HG03039 (cell line): ENCODE results near the gene SEPTIN5.

Source experiments
- ATAC-seq: cut with Tn5 transposase; IDR thresholded peaks from one replicate; pipeline ENCODE4 v1.9.1; 2021; ENCODE audit warnings: mild to moderate bottlenecking, moderate library complexity; ENCODE audit not compliant: unreplicated experiment

Gene SEPTIN5

GRCh38 chr22:19704355-19705015 lies 9.8 kb upstream of the SEPTIN5 start:
- no peak for ATAC-seq

GRCh38 chr22:19705181-19705934 lies 8.9 kb upstream of the SEPTIN5 start:
- no peak for ATAC-seq

- ATAC-seq, result no peak
Measured at GRCh38 chr22:19706661-19707151, 7.6 kb upstream of the SEPTIN5 start.

GRCh38 chr22:19707347-19708290 lies 6.7 kb upstream of the SEPTIN5 start:
- ATAC-seq, result no peak

GRCh38 chr22:19708321-19709011 lies 5.8 kb upstream of the SEPTIN5 start:
- no peak for ATAC-seq

GRCh38 chr22:19709063-19709769 lies 5.1 kb upstream of the SEPTIN5 start:
- no peak for ATAC-seq

GRCh38 chr22:19710020-19710768 lies 4.1 kb upstream of the SEPTIN5 start:
- ATAC-seq, result no peak

GRCh38 chr22:19710769-19711106 lies 3.6 kb upstream of the SEPTIN5 start:
- ATAC-seq, result no peak

- ATAC-seq, result no peak
Measured at GRCh38 chr22:19713245-19713644, 1.1 kb upstream of the SEPTIN5 start.

- no peak for ATAC-seq
Measured at GRCh38 chr22:19713650-19714311, 522 bp upstream of the SEPTIN5 start.

GRCh38 chr22:19715188-19715930 lies 1.1 kb downstream of the SEPTIN5 start:
- ATAC-seq, result no peak

- ATAC-seq, result no peak
Measured at GRCh38 chr22:19716041-19716828, 1.9 kb downstream of the SEPTIN5 start.

GRCh38 chr22:19716829-19717105 lies 2.5 kb downstream of the SEPTIN5 start:
- no peak for ATAC-seq

- ATAC-seq, result no peak
Measured at GRCh38 chr22:19717181-19717580, 2.9 kb downstream of the SEPTIN5 start.

- peak; percentile 40 for ATAC-seq
Measured at GRCh38 chr22:19717691-19718455, 3.6 kb downstream of the SEPTIN5 start.

GRCh38 chr22:19718456-19719049 lies 4.2 kb downstream of the SEPTIN5 start:
- no peak for ATAC-seq
